NCI-H1930 (cell line): ENCODE results near the gene FBXO46.
"Not testable (repeated sequence)": the region's sequence is repeated elsewhere in the genome, so short reads cannot be mapped to it uniquely, and the experiment has no call there.

ENCODE experiments used
- DNase-seq, 2 experiments: peaks; one replicate each; lab custom pipeline; 2025; lab: John Stamatoyannopoulos, UW

FBXO46 gene

DNA sequence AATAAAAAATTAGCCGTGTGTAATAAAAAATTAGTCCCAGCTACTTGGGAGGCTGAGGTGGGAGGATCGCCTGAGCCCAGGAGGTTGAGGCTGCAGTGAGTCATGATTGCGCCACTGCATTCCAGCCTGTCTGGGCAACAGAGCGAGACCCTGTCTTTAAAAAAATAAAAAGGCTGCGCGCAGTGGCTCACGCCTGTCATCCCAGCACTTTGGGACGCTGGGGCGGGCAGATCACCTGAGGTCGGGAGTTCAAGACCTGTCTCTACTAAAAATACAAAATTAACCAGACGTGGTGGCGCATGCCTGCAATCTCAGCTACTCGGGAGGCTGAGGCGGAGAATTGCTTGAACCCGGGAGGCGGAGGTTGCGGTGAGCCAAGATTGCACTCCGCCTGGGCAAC lies 2.0 kb downstream of the FBXO46 start:
- not testable (repeated sequence) for DNase-seq

DNA sequence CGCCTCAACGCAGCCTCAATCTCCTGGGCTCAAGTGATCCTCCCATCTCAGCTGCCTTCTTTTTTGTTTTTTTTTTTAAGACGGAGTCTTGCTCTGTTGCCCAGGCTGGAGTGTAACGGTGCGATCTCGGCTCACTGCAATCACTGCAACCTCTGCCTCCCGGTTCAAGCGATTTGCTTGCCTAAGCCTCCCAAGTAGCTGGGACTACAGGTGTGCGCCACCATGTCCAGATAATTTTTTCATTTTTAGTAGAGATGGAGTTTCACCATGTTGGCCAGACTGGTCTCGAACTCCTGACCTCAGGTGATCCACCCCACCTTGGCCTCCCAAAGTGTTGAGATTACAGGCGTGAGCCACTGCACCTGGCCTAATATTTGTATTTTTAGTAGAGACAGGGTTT lies 10.6 kb downstream of the FBXO46 start:
- DNase-seq: not testable (repeated sequence)

DNA sequence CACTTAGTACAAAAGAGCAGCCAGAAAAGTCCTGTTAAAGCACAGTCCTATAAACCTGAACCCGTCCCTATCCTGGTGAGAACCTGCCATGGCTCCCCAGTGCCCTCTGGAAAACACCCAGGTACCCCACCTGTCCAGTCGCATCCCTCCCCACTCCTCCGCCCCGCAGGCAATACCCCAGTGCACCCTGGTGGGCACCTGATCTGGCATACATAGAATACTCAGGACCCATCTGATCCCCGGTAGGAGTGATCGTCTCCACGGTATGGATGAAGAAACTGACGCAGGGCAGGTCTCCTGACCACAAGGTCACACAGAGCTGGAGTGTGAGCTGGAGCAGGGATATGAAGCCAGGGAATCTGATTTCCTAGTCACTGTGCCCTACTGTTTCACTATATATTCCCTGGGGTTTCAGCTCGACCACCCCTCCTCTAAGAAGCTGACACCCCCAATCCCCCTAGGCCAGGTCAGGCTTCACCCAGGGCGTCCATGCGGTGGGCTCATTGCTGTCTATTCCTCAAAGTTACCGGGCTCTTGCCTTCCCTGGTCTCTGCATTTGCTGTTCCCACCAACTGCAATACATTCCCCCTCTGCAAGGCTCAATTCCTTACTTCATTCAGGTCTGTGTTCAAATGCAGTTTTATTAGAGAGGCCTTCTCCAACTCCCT lies 12.6 kb downstream of the FBXO46 start:
- no peak for DNase-seq

DNA sequence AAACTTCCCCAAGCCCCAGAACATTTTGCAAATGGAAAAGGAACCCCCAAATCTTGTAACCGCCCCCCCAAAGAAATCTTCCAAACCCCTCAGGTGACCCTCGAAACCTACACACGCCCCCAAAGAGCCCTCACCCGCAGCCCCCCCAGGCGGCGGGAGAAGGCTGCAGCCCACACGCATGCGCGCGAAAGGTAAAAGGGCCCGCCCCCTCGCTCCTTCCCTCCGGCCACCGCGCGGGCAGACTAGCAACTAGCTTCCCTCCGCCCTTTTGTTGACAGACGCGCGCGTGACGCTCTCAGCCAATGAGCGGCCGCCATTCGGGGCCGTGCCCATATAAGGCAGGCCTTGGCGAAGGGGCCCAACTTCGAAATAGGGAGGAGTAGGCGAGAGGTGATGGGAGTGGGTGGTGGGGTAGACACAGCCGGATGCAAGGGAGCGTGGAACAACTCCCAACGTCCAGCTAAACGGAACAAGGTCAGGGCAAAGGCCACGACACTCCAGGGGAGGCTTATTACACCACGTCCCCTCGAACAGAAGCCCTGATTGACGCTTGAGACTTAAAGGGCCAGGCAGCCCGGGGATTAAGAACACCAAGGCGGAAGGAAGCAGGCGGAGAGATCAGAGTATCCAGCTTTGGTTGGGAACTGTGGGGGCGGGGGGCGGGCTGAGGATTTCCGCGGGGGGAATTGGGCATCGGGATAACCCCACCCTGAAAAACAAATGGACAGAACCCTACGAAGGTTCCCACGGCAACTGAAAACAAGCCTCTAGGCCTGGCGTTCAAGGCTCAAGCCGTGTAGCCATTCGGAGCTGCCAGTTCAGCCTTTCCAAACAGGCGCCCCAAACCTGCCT lies 13.3 kb downstream of the FBXO46 start:
- peak; percentile 98 to 99 for DNase-seq

DNA sequence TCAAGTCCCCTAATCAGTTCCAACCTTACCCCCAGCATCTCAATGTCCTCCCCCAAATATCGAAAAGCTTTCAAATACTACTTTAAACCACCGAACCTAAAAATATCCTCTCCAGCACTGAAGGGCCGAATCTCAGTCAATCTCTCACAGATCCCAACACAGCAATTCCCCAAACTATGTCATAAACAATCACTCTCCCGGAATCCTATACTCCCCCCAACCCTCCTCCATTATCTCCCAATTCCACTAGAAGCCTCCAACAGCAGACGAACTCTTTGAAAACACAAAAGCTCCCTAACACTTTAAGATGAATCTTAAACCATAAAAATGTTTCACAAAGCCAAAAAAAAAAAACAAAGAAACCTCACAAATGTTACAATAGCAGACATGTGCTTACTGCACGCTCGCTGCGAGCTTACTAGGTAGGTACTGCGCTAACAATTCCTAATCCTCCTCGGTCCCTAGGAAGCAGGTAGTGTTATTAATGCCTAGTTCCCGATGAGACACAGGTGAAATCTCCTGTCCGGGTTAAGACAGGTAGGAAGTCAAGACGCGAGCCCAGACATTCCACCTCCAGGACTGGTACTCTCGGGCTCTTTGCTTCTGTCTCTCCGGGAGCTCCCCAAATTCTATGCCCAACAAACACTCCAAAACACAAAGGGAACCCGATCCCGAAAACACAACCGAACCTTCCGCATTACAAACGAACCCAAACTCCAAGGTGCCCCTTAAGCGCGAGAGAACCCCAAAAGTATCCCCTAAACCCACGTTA lies 14.2 kb downstream of the FBXO46 start:
- no peak for DNase-seq

DNA sequence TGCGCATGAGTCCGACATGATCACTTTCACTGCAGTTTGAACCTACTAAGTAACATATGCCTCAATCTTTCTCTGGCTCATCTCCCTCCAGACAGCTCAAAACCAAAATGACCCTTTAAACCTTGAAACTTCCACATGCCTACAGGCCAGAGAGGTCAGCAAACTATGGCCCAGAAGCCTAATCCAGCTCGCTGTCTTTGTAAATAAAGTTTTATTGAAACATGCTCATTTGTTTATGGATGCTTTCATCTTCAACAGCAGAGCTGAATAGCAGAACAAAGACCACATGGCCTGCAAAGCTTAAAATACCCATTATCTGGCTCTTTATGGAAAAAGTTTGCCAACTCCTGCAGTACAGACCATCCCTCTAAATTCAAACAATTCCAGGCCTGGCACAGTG lies 15.6 kb downstream of the FBXO46 start:
- DNase-seq: no peak

DNA sequence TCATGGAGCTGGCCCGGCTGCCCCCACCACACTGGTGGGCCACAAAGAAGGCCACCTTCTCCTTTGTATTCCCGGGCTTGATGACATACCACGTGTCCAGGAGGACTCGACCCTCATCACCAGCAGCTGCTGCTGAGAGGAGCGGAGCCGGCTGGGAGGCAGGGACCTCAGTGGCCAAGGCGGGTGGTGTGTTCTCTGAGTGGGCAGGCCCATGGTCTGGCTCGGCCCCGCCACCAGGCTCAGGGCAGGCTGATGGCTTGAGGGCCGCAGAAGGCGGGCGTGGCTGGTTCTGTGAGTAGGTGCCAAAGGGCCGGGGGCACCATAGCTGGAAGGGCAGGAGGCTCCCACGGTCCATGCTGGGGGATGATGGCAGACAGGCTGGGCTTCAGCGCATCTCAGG lies 17.6 kb downstream of the FBXO46 start:
- DNase-seq: no peak

DNA sequence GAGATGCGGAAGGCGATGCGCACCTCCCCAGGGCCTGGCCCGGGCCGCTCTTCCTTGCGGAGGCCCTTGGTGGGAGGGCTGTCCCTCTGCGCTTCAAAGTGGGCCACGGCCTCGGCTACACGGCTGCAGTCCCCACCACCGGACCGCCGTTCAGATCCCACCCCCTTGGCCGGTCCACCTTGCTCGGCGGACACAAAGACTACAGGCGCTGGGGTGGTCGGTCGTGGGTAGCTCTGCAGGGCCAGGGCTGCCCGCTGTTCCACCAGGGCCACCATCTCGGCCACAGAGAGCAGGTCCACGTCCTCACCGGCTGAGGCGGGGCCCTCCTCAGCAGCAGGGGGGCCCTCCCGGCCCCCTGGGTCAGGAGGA lies 18.0 kb downstream of the FBXO46 start:
- no peak for DNase-seq

DNA sequence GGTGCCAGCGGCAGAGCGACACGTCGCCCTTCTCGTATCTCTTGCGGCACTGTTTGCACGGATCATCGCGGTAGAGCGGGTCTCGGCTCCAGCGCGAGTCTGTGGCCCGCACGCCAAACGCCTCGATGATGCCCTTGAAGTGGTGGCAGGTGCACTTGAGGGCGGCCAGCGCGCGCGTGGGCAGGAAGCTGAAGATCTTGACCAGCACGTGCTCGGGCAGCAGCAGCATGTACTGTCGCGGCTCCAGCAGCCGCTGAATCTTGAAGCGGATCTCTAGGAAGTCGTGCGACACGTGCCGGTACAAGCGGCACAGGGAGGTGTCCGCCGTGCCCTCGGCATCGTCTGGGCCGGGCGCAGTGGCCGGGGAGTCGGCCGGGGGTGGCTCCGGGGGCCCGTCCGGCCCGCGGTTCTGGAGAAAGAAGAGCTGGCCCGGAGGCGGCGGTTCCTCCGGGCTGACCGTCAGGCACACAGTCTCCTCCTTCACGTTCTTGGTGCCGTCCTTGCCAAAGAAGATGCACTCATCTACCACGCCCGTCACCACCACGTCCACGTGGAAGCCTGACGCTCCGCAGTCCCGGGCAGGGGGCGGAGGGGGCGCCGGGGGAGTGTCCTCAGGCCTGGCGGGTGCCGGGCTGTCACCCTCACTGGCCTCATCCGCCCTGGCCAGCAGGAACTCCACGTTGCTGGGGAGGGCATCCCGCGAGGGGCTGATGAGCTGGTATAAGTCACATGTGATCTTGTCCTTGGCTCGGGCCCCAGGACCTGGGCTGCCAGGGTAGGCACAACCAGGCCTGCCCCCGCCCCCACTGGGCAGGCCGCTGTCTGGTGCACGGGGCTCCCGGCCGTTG lies 18.6 kb downstream of the FBXO46 start:
- no peak for DNase-seq

DNA sequence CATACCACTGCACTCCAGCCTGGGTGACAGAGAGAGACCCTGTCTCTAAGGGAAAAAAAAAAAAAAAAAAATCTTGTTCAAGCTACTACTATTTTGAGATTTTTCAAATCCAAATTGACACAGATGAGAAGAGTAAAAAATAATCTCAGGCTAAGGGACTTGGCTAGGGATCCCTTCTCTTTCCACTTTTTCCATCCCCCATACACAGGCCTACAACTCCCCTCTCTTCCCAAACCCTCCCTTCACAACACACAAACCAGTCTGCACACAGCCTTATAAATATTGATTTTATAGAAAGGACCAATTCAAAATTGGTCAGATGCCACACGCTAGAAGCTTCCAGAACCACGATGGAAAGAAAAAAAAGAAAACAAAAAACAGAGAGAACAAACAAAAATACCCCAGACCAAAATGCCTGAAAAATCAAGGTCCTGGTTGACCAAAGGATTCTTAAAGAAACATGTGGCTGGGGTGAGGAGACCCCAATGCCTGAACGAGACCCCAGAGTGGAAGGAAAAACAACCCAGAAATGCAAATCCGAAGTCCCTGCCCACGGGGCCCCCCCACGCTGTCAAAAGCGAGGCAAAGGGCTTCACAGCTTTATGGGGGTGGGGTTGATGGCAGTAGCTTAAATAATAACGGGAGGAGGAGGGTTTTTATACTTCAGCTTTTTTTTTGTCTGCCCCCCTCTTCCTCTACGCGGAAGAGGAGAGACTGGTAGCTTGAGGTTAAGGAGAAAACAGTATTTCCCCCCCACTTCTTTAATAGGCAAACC lies 20.2 kb downstream of the FBXO46 start:
- no peak for DNase-seq

DNA sequence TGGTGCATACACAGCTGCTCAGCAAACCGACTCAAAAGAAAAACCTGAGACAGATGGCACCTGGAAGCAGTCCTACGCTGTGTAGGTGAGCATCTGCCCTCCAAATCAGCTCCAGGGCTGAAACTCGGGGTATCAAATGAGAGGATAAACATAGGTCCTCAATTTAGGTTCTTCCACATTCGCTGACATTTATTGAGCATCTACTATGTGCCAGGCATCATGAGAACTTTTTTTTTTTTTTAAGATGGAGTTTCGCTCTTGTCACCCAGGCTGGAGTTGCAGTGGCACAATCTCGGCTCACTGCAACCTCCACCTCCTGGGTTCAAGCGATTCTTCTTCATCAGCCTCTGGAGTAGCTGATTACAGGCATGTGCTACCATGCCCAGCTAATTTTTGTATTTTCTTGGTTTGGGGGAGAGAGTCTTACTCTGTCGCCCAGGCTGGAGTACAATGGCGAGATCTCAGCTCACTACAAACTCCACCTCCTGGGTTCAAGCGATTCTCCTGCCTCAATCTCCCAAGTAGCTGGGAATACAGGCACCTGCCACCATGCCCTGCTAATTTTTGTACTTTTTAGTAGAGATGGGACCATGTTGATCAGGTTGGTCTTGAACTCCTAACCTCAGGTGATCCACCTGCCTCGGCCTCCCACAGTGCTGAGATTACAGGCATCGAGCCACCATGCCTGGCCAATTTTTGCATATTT lies 24.8 kb downstream of the FBXO46 start:
- DNase-seq: no peak

DNA sequence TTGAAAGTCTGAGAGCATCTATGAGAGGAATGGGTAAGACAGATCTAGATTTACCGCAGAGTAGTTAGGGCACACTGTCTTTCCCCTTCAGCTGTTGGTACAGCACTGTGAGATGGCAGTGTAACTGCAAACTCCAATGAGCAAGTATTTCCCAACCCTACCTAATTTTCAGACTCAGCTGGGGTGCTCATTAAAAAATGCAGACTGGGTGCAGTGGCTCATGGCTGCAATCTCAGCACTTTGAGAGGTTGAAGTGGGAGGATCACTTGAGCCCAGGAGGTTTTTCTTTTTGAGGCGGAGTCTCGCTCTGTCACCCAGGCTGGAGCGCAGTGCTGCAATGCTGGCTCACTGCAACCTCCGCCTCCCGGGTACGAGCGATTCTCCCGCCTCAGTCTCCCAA lies 25.6 kb downstream of the FBXO46 start:
- DNase-seq: no peak

DNA sequence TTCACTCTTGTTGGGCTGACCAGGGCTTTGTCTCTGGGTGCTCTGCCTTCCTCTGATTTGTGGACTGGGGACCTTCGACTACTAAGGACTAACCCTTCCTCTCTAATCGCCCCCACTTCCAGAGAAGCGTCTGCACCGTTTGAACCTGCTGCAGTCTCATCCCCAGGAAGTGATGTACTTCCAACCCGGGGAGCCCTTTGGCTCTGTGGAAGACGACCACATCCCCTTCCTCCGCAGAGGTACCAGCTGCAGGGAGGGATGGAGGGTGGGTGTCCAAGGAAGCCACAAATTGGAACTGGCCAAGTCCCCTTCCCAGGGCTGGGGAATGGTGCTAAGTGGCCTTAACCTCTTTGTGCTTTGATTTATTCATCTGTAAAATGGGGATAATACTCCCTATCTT lies 29.0 kb downstream of the FBXO46 start:
- no peak for DNase-seq

DNA sequence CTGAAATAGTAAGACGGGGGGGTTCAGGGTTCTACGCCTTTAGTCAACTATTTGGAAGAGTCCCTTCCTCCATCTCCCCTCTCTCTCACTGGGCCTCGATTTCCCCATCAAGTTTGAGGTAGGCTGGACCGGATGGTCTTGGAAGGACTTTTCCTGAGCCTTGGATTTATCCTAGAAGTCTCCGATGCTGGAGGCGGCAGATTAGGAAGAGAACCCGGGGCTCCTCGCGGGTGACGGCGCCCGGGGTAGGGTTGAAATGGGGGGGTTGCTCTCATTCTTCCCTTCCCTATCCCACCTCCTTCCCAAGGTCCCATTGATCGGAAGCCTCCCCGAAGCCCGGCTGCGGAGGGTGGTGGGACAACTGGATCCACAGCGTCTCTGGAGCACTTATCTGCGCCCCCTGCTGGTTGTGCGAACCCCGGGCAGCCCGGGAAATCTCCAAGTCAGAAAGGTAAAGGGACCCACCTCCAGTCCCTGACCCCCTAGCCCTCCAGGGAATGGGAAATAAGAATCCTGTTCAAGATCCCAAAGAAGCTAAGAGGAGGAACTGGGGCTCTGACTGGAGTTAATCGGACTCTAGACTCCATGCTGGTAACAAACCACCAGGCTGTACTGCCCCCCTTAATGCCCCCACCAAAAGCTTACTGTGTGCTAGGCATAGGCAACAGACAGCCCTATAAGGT lies 37.4 kb downstream of the FBXO46 start:
- peak; percentile 46 to 77 for DNase-seq

DNA sequence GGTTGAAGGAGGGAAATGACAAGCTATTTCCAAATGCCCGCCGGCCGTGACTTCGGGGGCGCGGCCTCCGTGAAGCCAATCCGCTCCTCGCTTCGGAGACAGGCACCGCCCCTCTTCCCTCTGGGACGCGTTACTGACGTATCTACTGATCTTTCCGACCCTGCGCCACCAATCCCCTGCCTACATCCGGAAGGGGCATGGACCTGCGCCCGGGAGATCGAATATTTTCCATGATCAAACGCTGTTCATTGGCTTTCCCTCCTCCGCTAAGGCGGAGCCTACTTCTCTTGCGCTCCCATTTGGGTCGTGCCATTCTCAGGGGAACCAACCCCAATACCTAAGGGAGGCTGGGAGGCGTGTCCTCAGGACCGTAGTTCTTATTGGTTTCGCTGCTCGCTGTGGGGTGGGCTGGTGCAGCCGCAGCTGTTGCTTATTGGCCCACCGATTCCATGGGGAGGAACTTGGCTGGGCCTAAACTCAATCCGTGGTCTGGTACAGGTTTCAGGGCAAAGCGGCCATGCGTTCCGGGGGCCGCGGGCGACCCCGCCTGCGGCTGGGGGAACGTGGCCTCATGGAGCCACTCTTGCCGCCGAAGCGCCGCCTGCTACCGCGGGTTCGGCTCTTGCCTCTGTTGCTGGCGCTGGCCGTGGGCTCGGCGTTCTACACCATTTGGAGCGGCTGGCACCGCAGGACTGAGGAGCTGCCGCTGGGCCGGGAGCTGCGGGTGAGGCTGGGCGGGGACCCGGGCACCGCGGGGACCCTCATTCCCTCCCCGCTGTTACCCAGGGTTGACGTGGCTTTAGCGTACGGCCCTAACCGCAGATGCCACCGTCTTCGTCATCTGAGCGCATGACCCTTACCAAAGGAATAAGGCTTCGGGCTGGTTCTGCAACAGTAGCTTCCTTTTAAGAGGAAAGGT lies 38.2 kb downstream of the FBXO46 start, which contains the start of gene QPCTL:
TSS of gene QPCTL (plus strand) at position 480 of the 919 bp plus-strand sequence. CDS start at position 518, 38 bp downstream.
- peak; percentile 99 for DNase-seq

DNA sequence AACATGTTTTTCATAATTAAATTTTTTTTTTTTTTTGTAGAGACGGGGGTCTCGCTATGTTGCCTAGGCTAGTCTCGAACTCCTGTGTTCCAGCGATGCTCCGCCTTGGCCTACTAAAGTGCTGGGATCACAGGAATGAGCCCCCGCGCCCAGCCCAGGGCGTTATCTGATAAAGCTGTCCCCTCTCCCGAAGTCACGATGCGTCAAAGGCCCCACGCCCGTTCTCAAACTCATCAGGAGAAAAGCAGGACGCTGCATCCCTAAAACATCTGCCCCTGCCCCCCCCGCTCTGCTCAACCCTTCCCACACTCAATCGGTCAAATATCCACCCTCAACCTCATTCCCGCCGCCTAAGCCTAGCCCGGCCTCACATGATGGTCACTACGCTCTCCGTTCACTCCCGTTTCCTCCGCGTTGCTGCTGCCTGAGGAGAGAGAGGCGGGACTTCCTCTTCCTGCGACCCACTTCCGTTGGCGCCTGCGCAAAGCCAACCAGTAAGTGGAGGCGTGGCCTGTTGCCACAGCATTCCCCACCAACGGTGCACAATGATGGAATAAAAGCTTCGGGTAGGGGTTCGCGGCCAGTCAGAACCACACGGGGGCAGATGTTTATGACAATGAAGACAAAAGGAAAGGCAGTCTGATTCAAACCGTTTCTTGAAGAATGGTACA lies 39.0 kb downstream of the FBXO46 start, which contains the start of gene SNRPD2:
TSS of gene SNRPD2 (minus strand) at position 438 of the 671 bp plus-strand sequence. CDS start at position 373, 65 bp downstream.
- DNase-seq: peak; percentile 99

DNA sequence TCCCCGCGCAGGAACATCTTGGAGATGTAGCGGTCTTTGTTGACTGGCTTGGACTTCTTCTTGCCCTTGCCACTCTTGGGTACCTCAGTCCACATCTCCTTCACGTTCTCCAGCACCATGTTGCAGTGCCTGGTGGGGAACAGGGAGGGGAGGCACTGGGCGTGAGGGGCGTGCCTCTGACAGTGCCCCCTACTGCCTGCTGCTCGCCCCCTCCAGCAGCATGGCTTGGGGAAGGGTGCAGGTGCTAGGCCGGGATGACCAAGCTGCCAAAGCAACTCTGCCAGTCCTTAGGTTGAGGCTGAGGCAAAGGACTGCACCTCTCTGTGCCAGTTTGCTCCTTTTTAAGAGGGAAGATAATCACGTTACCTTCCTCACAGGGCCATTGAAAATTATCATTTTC lies 43.1 kb downstream of the FBXO46 start:
- no peak for DNase-seq

DNA sequence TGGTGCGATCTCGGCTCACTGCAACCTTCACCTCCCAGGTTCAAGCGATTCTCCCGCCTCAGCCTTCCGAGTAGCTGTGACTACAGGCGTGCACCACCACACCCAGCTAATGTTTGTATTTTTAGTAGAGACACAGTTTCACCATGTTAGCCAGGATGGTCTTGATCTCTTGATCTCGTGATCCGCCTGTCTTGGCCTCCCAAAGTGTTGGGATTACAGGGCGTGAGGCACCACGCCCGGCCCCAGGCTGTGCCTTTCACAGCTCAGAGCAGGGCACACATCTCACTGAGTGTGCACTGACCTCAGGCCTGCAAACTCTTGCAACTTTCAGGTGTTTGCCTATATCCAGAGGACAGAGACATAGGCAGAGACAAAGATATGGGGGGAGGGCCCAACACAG lies 45.7 kb downstream of the FBXO46 start:
- not testable (repeated sequence) for DNase-seq
